Bronchial epithelial cell (primary cell): ENCODE measurements around the gene PACS1. TPM values are rescaled to one million over a fixed set of nuclear protein-coding genes. Genes with fewer than 3 reads are reported as not detected.
A peak's percentile ranks its signal among the peaks of the same experiment; 100 is the strongest.

Experiments
- DNase-seq: peaks from one replicate; pipeline ENCODE4 v3.0.0-alpha.2; 2010; ENCODE audit warnings: low read depth
- FAIRE-seq: peaks from 2 replicates; lab custom pipeline; 2011; peaks lifted over from hg19 to GRCh38; lab: Jason Lieb, UNC
- H3K27me3 ChIP-seq: 2 replicates; pipeline ENCODE4 v1.5.1; 2011; ENCODE audit warnings: low read length; ENCODE audit not compliant: control insufficient read depth, insufficient read depth
- H3K36me3 ChIP-seq: 2 replicates; pipeline ENCODE4 v1.5.1; 2011; ENCODE audit warnings: low read length; ENCODE audit not compliant: control insufficient read depth, insufficient read depth
- H3K4me3 ChIP-seq: 2 replicates; pipeline ENCODE4 v1.5.1; 2011; ENCODE audit warnings: mild to moderate bottlenecking, low read depth, low read length, control low read depth
- total RNA-seq: library from RNA; depleted of rRNA; stranded (reverse); fragments of >200 nt; gene quantifications from 2 replicates; pipeline ENCODE4 v1.2.1, GENCODE V29; 2014
- TF ChIP-seq, protein P1 (sequence below): IDR thresholded peaks from 2 replicates; pipeline ENCODE4 v1.5.1; 2011; ENCODE audit warnings: mild to moderate bottlenecking, moderate library complexity, low read length, control low read depth, inconsistent platforms; ENCODE audit not compliant: insufficient read depth, severe bottlenecking

PACS1 gene
- total RNA-seq, 1 donor from 2014 or later = 6.8 TPM

DNA sequence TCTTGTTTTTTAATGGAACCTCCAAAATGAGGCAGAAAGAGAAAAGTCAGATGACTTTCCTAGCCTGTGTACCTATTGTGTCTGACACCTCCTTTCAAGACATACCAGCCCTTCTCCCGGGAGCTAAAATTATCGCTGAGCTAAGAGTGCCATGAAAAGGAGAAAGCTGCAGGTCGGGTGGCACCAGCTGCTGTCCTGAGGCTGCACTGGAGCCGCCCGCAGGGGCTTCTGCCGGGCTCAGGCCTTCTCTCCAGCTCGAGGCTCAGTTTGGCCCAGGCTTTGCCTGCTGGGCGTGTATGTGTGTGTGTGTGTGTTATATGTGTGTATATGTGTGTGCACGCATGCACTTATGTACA lies 170.7 kb downstream of the PACS1 start:
- H3K27me3 ChIP-seq = no peaks in the 10 kb centered on the region
- FAIRE-seq (no peak), DNase-seq (no peak)
- H3K36me3 ChIP-seq = peaks cover 26% of the 10 kb centered on the region
- no peak overlapping the region for H3K4me3 ChIP-seq
- TF ChIP-seq, protein P1, sequence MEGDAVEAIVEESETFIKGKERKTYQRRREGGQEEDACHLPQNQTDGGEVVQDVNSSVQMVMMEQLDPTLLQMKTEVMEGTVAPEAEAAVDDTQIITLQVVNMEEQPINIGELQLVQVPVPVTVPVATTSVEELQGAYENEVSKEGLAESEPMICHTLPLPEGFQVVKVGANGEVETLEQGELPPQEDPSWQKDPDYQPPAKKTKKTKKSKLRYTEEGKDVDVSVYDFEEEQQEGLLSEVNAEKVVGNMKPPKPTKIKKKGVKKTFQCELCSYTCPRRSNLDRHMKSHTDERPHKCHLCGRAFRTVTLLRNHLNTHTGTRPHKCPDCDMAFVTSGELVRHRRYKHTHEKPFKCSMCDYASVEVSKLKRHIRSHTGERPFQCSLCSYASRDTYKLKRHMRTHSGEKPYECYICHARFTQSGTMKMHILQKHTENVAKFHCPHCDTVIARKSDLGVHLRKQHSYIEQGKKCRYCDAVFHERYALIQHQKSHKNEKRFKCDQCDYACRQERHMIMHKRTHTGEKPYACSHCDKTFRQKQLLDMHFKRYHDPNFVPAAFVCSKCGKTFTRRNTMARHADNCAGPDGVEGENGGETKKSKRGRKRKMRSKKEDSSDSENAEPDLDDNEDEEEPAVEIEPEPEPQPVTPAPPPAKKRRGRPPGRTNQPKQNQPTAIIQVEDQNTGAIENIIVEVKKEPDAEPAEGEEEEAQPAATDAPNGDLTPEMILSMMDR = no peak

DNA sequence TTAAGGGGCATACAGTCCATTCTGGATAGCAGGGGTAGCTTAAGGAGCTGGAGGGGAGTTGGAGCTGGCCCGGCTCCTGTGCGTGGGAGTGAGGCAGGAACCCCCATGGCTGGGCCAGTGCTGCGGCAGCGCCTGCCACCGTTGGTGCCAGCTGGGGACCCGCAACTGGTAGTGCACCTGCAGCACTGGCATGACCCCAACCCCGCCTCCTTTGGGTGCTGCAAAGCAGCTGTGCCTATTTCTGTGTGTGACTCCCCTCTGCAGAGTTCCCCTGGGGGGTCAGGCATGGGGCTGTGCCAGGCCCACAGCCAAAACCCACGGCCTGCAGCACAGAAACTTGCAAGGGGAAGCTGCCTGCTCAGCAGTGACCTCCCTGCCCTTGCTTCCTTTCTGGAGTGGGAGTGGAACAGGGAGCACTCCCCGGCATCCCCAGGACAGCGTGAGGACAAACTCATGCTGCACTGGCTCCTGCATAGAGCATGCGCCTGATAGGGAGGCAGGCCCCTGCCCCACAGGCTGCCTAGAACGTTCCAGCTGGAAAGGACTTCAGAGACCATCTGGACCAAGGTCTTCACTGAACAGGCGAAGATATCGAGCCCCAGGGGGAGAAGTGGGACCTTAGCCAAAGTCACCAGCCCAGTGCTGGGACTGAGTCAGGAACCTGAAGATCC lies 172.2 kb downstream of the PACS1 start:
- no peaks in the 10 kb centered on the region for H3K27me3 ChIP-seq
- TF ChIP-seq, protein P1 = no peak
- peaks cover 25% of the 10 kb centered on the region for H3K36me3 ChIP-seq
- no peak for DNase-seq
- no peak for FAIRE-seq
- H3K4me3 ChIP-seq = no peak overlapping the region

DNA sequence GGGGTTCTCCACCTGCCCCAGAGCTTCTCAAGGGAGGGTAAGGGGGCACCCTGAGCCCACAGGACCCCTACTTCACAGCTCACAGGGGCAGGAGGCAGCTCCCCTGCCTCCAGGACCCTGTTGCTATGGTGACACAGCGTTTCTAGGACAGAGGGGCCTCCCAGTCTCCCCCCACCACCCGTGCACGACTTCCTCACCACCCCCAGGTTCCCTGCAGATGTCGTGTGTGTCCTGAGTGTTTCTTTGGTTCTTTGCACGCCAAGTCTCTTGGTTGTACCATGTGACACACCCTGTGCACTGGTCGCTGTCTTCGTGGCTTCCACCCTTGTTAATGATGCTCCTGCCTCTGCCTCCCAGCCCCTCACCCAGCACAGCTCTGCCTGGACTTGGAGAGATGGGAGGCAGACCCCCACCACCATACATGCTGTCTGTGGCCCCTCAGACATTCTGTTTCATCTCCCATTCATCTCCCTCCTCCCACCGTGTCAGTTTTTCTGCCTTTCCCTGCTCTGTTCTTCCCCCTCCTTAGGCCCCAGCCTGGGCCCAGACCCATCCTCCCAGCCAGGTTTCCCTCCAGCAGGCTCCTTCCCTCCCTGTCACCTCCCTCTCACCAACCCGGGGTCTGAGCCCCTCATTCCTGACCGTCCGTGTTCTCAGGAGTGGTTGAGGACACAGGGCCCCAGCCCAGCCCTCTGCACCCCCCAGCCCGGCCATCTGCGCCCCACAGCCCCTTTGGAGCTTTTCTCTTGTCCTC lies 173.9 kb downstream of the PACS1 start:
- H3K27me3 ChIP-seq = no peaks in the 10 kb centered on the region
- FAIRE-seq (peak; percentile 60), DNase-seq (no peak)
- H3K4me3 ChIP-seq = no peak overlapping the region
- TF ChIP-seq, protein P1 = no peak
- peaks cover 20% of the 10 kb centered on the region for H3K36me3 ChIP-seq

DNA sequence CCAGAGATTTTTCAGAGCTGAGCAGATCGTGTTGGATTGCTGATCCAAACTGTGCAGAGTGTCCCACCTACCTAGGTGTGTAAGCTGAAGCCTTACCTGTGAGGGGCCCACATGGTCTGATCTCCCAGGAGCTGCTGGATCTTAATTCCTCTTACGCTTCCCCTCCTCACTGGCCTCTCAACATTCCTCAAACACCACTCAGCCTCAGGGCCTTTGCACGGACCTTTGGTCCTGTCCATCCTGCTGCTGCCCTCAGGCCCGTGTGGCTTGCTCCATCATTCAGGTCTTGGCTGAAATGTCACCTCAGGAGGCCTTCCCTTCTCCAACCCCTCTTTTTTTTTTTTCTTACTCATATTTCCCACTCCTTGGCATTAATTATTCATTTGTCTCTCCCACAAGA lies 177.2 kb downstream of the PACS1 start:
- DNase-seq (no peak), FAIRE-seq (no peak)
- H3K27me3 ChIP-seq = no peaks in the 10 kb centered on the region
- no peak overlapping the region for H3K4me3 ChIP-seq
- TF ChIP-seq, protein P1 = no peak
- H3K36me3 ChIP-seq = peaks cover 7% of the 10 kb centered on the region

DNA sequence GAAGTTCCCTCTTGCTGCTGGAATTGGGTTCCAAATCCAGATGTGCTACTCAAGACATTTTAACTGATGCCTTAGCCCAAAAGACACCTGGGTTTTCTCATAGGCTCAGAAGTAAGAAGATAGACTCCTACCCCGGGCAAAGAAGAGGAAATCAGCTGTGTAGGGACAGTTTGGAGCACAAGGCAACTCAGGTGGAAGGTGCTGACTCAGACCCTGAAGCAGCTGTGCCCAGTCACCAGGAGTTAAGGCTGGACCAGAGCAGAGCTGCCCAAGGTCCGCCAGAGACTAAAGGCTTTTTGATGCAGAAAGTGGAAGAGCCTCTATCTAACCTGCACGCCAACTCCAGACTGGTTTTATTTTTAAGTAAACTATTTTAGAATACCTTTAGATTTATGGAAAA lies 177.7 kb downstream of the PACS1 start:
- FAIRE-seq = no peak
- DNase-seq = no peak
- TF ChIP-seq, protein P1 = no peak
- Histone ChIP-seq H3K4me3 (no peak overlapping the region), H3K27me3 (no peaks in the 10 kb centered on the region), H3K36me3 (peaks cover 7% of the 10 kb centered on the region)
